ENCODE data around the gene ABCA6.

The ABCA6 gene

DNA sequence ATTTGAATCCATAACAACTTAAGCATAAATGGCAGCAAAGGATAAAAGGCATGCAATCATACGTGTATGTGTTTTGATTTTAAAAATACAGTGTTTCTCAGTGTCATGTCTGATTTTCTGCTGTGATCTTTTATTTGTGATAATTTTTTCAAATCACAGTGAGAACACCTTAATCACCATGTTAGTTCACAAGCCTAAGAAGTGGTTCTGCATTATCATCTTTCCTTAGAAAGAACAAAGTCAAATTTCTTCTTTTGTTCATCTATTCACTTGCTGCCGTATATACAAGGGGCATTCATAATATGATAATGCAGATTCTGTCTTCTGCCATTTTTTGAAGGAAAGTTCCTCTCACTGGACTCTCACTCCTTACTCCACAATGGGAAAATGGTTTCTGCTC, 47.7 kb downstream of the ABCA6 start:
- DNase-seq (ENCODE audit: low read depth) = no peak
- TF ChIP-seq, protein P1, sequence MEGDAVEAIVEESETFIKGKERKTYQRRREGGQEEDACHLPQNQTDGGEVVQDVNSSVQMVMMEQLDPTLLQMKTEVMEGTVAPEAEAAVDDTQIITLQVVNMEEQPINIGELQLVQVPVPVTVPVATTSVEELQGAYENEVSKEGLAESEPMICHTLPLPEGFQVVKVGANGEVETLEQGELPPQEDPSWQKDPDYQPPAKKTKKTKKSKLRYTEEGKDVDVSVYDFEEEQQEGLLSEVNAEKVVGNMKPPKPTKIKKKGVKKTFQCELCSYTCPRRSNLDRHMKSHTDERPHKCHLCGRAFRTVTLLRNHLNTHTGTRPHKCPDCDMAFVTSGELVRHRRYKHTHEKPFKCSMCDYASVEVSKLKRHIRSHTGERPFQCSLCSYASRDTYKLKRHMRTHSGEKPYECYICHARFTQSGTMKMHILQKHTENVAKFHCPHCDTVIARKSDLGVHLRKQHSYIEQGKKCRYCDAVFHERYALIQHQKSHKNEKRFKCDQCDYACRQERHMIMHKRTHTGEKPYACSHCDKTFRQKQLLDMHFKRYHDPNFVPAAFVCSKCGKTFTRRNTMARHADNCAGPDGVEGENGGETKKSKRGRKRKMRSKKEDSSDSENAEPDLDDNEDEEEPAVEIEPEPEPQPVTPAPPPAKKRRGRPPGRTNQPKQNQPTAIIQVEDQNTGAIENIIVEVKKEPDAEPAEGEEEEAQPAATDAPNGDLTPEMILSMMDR (conservative IDR thresholded peaks at IDR 0.05; ENCODE audit: low read depth, low read length) = no peak
- H3K4me3 ChIP-seq (ENCODE audit: low read depth, low read length) = no peak overlapping the region

DNA sequence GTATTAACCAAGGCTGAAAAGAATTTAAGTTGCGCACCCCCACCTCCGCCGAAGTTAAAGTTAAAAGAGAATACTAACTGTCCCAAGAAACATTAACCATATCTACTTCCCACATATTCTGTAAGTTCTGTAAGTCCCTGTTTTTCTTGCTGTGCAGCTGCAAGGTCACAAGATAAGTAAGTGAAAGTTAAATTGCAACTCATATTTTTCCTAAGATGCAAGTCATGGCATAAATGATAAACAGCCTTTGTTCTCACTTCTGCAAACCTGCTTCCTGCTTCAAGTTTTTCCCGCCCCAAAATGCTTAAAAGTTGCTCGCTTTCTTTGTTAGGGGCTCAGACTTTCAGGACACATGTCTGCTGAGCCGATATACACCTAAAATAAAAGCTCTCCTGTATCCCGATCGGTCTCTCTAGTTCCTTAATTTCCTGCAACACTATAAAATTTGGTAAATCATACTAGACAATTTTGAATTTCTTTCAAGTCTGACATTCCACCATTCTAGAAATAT, 48.4 kb downstream of the ABCA6 start:
- DNase-seq (ENCODE audit: low read depth) = peak; percentile 43
- TF ChIP-seq, protein P1 (conservative IDR thresholded peaks at IDR 0.05; ENCODE audit: low read depth, low read length) = no peak
- no peak overlapping the region for H3K4me3 ChIP-seq (ENCODE audit: low read depth, low read length)

DNA sequence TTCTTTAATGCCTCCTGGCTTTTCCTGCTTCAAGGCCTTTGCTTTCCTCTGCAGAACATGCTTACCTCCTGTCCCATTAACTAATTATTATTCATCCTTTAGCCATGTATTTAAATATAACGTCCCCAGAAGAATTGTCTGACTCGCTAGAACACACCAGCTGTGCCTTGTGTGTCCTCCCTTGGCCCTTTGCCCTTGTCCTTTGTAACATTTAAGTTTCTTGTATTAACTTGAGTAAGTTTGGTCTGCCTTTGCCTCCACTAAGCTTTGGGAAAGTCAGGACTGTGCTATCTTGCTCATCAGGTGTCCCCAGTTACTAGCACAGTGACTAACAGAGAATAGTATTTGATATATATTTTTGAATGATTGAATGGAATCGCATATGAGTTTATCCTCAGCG, 51.3 kb downstream of the ABCA6 start:
- TF ChIP-seq, protein P1 (conservative IDR thresholded peaks at IDR 0.05; ENCODE audit: low read depth, low read length) = no peak
- no peak for DNase-seq (ENCODE audit: low read depth)
- H3K4me3 ChIP-seq (ENCODE audit: low read depth, low read length) = no peak overlapping the region

DNA sequence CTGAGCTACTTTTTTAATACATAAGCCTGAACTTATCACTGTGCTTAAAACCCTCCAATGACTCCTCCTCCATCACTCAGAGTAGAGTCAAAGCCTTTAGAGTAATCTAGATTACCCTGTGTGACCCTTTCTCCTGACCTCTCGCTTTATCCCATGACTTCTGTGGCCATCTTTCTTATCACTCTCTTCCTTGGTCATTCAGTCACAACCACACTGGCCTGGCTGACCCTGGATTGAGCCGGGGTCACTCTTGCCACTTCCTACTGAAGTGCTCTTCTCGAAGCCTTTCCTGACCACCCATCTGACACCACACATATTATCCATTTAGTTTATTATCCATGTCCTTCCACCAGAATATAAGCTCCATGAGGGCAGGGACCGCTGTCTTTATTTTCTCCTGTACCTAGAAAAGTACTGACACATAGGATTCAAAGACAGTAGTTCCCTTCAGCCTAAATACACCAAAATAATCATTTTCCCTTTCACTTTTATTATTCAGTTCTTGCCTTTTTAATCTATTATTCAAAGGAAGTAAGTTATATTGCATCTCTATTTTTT, 53.0 kb downstream of the ABCA6 start:
- TF ChIP-seq, protein P1 (conservative IDR thresholded peaks at IDR 0.05; ENCODE audit: low read depth, low read length) = no peak
- no peak overlapping the region for H3K4me3 ChIP-seq (ENCODE audit: low read depth, low read length)
- no peak for DNase-seq (ENCODE audit: low read depth)

DNA sequence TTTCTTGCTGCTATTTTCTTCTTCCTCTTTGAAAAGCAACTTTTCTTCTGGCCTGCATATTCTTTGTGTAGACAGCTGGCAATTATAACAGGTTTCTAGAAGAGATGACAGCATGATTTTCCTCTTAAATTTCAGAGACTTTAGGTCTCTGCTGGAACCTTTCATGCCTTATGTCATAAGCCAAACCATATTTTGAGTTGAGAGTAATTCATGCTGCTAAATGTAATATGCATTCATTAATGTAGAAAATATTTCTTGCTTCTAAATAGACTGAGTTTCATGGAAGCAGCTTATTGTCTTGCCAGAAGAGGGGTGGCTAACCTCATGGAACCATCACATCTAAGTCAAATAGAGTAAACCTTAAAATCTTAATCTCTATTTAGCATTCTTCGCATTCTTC, 55.1 kb downstream of the ABCA6 start:
- TF ChIP-seq, protein P1 (conservative IDR thresholded peaks at IDR 0.05; ENCODE audit: low read depth, low read length) = no peak
- H3K4me3 ChIP-seq (ENCODE audit: low read depth, low read length) = no peak overlapping the region
- DNase-seq (ENCODE audit: low read depth) = no peak

DNA sequence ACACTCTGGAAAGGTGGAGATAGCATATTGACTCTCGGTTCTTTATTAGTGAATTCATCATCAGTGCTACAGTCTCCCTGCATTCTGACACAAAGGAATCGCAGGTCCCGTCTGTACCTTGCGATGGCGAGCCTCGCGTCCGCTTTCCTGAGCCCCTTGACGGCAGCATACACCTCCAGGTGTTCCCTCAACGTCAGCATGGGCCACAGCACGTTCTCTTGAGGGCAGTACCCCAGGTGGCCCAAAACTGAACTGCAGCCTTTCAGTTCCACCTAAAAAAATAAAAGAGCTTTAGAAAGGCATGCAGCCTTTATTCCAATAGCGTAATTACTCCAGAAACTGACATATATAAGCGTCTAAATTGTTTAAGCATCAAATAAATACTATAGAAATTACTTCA, 56.8 kb downstream of the ABCA6 start:
- no peak overlapping the region for H3K4me3 ChIP-seq (ENCODE audit: low read depth, low read length)
- DNase-seq (ENCODE audit: low read depth) = no peak
- TF ChIP-seq, protein P1 (conservative IDR thresholded peaks at IDR 0.05; ENCODE audit: low read depth, low read length) = peak; percentile 54

DNA sequence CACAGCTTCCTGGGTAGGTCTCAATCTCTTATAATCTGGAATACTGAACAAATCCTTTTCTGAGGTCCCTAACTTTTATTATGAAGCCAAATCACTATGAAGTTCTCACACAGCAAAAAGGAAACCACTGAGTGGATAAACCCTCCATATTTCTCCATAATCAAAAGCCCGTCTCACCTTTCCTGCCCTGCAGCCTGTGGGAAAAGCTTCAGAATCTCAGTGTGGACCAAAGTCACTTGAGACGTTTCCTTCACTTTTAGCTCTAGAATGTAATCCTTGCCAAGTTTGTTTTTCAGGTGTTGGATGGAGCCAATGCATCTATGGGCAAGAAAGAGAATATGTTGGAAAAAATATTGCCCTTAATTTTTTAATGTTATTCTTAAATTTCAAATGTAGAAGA, 59.0 kb downstream of the ABCA6 start:
- no peak overlapping the region for H3K4me3 ChIP-seq (ENCODE audit: low read depth, low read length)
- no peak for DNase-seq (ENCODE audit: low read depth)
- TF ChIP-seq, protein P1 (conservative IDR thresholded peaks at IDR 0.05; ENCODE audit: low read depth, low read length) = no peak

Data from choroid plexus epithelial cell (primary cell).